Stimulated activated CD8-positive, alpha-beta memory T cell treated with anti-CD3 and anti-CD28 coated beads, Interleukin-12 subunit alpha, Interleukin-12 subunit beta, amount 100 ng/mL, for 1 hour (primary cell): Measurements from ENCODE around the gene SORCS3.

ENCODE experiments used
- DNase-seq: peaks from one replicate; pipeline ENCODE4 v3.0.0-alpha.2; 2020; ENCODE audit warnings: low read depth

Gene SORCS3

GRCh38 chr10:104850023-104850422, 208.9 kb downstream of the SORCS3 start:
- no peak for DNase-seq

DNA sequence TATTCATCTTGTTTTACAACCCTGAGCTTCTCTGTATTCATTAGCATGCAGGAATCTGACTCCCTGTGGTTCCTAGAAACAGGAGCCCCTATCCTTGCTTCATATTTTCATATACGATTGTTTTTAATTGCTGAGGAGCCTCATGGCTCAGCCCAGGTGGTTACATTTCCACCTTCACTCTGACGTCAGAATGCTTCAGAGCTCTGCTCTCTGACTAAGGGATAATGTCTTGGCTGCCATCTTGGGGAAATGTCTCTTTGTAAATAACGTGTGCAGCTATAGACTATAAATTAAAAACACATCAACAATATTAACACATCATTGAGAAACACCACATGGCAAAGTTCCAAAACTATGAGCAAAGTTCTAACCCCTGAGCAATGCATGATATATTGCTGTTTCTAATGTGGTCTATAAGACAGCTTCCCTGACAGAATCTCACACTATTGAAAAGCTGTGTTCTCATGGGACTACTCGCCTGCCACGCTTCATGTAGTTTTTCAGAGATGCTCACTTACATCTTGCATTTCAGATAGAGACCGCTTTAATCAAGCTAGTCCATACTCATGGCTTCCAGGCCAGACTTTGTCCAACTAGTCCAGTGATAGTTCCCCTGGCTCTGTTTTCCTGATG, 227.0 kb downstream of the SORCS3 start:
- no peak for DNase-seq

GRCh38 chr10:104872691-104873090, 231.6 kb downstream of the SORCS3 start:
- DNase-seq = no peak

GRCh38 chr10:104873161-104873560, 232.1 kb downstream of the SORCS3 start:
- DNase-seq = no peak

DNA sequence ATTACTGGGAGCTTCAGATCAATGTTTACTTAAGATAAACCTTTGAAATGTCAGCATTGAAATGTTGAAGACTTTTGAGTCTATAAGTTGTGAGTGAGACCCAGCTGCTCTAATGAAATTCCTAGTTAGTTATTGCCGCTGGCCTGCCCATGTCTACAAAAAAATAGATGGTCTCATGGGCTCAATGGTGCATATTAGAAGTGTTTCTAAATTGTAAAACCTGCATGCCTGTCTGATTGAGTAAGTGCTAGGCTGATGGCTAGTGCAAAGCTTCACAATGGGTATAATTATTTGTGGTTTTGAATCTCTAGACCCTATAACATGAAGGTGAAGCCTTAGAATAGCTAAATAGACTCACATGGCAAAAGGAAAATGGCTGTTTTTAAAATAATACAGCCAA, 234.5 kb downstream of the SORCS3 start:
- DNase-seq = no peak

DNA sequence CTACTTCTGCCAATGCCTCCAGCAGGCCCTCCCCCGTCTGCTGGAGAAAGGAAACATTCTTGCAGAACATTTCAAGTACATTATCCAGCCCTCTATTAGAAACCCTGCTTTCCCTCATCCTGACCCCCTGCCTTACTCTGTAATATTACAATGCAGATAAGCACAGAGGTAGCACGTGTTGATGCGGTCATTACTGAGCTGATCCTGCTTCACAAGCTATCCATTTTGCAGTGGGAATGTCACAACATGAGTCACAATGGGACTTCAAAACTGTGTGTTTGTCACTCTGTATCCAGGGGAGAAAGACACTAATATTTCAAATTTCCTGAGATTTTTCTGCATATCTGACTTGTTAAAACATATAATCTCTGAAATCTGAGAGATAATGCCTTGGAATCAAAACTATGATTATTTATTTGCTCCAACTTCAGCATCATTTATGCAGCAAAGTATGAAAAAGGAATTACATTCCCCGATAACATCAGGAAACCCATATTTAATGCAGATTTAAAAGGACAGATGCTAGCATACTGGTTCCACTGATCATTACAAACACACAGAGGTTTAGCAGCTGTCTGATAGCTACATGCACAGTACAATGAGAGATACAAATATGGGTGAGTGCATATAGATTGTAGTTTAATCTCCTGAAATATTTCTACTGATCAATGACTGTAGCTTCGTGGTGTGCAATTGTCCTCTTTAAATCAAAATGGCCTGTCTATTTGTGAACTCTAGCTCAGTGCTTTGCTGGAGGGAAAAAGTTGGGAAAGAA, 239.7 kb downstream of the SORCS3 start:
- no peak for DNase-seq

- DNase-seq = no peak
Measured at GRCh38 chr10:104881740-104882139, 240.7 kb downstream of the SORCS3 start.

DNA sequence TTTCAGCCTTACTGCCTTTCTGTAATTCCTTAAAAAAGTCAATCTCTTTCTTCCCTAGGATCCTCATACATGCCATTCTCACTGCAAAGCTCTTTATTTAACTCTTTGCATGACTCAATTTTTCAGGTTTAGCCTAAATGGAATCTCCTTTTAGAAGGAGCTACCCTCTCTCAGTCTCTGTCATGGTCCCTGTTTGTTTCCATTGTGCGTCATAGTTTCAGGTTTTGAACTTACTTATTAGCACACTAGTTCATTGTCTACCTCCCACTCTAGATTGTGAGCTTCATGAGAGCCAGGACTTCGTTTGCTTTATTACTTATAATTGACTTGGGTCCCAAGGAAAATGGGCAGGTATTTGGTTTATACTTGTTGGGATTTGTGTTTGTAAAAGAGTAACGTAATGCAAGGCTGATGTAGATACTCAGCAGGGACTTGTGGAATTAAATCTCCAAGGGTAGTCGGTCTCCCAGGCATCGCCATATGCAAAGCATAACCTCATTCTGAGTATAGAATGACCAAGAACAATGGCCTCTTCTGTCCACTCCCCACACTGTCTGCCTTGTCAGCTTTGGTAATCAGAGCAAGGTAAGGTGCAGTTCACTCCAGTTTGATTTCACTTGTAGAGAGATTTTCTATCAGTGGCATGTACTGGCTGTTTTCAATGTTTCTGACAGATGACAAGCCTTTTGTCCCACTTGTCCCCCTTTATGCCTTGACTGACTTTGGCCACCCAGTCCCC, 252.0 kb downstream of the SORCS3 start:
- no peak for DNase-seq

GRCh38 chr10:104893701-104894100, 252.6 kb downstream of the SORCS3 start:
- DNase-seq = no peak

GRCh38 chr10:104894681-104895080, 253.6 kb downstream of the SORCS3 start:
- no peak for DNase-seq

DNA sequence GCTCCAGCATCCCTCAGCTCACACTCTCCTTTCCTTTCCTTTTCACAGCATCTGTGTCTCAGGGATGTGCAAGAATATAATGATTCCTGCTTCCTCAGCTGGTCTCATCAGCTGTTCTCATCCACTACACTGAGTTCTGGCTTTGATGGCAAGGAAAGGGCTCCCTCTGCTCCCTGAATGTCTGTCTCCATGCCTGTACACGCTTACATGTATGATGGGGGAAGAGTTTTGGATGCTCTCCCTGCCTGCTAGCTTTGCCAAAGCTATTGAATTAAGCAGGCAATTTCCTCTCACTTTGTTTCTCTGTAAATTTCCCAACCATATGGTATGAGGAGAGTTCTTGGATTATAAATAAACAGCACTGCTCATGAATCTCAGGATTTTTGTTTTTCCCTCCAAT, 254.5 kb downstream of the SORCS3 start:
- DNase-seq = no peak

- DNase-seq = no peak
Measured at GRCh38 chr10:104895981-104896380, 254.9 kb downstream of the SORCS3 start.

GRCh38 chr10:104897696-104898095, 256.6 kb downstream of the SORCS3 start:
- no peak for DNase-seq

GRCh38 chr10:104899779-104900178, 258.7 kb downstream of the SORCS3 start:
- no peak for DNase-seq

DNA sequence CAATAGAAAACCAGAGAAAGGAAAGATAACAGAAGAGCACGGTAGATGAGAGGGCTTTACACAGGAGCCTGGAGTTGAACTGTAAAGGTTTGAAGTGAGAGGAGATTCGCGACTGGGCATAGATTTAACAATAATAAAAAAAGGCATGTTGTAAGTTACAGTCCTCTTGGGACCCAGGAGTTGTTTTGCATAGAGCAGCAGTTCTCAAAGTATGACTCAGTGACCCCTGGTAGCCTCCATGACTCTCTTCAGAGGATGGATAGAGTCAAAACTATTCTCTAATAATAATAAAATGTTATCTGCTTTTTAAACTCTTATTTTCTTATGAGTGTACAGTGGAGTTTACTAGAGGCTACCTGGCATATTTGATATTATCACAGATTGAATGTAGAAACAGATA, 262.3 kb downstream of the SORCS3 start:
- no peak for DNase-seq

DNA sequence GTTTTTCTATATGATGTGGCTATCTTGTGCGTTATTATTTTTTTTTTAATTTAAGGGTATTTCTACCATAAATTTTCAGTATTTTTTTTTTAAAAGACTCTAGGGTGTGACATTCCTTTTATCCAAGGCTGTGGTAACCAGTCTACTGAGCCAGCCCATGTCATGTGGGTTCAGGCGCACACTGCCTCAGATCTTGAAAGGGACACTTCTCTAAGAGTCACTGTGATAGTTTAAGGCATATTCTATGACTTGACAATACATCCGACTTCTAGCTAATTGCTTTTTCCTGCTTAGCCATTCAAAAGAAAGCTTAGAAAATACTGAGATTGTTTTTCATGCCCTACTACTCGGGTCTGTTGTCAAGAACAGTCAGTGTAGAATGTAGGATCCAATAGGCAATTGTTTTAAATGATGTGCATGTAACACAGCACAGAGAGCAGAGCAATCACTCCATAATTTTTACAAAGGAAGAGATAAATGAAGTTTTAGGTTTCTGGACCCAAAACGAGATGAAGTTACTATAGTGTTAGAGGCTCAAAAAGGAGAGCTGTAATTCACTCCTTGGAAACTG, 263.7 kb downstream of the SORCS3 start:
- DNase-seq = no peak

GRCh38 chr10:104906112-104906511, 265.0 kb downstream of the SORCS3 start:
- DNase-seq = no peak

- no peak for DNase-seq
Measured at GRCh38 chr10:104907521-104907920, 266.4 kb downstream of the SORCS3 start.

DNA sequence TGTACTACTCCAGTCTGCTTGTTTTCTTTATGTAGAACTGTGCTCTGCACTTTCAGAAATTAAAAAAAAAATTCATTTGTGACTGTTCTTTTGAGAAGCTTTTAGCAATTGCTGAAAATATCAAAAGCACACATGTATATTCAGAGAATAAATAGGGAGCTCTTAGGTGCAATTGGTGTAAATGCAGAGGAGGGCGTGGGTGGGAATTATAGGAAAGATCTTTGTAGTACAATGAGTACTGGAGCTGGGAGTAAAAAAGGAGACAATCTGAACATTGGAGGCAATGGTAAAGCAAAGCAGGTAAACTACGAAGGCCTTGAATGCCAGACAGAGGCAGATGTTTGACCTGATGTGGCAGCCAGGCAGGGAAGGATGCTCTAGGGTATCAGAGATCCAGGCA, 267.5 kb downstream of the SORCS3 start:
- no peak for DNase-seq

DNA sequence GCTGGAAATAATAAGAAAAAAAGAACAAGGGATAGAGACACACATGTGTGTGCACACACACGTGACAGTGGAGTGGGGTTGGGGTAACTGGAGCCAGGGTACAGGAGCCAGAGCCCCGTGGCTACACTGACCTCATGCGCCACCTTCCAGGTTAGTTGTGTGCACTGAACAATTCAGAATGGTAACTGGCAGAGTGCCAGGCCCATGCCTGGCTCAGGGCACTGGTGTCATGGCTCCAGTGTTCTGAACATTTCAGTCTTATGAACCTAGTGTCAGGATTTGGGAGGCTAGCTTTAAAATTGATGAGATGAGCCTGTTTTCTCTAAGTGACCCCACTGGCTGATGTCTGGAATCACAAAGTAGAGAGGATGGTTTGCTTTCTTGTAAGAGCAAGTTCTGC, 269.6 kb downstream of the SORCS3 start:
- DNase-seq = no peak

DNA sequence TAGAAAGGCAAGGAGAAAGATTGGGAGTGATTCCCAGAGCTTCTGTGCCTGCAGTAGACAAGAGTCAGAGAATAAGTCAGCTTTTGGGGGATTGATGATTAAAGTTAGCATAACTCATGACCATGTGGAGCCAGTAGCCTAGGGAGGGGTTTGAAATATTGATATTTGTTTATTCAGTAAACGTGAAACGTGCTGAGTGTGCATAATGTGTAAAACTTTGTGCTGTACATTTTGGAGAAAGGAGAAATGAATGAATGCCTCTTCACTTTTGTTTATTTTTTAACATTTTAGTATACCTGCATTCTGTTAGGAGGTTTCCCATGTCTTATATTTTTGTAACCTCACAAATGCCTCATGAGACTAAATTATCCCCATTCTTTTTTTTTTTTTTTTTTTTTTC, 272.3 kb downstream of the SORCS3 start:
- no peak for DNase-seq

DNA sequence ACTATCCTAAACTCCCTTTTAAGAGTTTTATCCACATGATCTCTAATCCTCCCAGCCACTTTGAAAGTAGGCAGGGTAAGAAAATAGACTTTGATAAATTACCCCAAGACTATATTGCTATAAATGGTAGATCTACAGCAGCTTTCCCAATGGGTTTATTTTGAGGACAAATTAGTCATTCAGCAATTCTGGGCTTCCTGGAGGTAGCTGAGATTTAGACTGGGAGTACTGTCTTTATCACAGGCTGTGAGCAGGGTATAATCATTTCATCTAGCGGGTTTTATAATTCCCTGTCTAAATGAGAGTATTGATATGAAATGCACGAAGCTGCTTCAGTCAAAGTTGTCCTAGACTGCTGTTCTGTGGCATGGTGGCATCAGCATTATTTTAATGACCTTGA, 279.4 kb downstream of the SORCS3 start:
- DNase-seq = no peak

- no peak for DNase-seq
Measured at GRCh38 chr10:104921763-104922162, 280.7 kb downstream of the SORCS3 start.
